Vagina (tissue), 2 donors: ENCODE data around the gene ASPHD2.

ENCODE experiments used
- CTCF ChIP-seq, 3 experiments: fragments of 450-650 bp in 2 of 3; fragments of 200-600 bp in 1 of 3; sonication (generic) in 1 of 3; IDR thresholded peaks; one replicate each; pipeline ENCODE4 v1.5.1; 2017 to 2019; ENCODE audit warnings: antibody characterized with exemption in 3 of 3, mild to moderate bottlenecking in 2 of 3, moderate library complexity in 2 of 3
- POLR2A ChIP-seq, 2 donors: fragments of 450-650 bp; IDR thresholded peaks; one replicate each; pipeline ENCODE4 v1.6.1; 2017; ENCODE audit warnings: antibody characterized with exemption in 2 of 2, mild to moderate bottlenecking in 2 of 2, moderate library complexity in 2 of 2
- POLR2AphosphoS5 ChIP-seq, 2 donors: sonication (generic); formaldehyde crosslinking; IDR thresholded peaks; one replicate each; pipeline ENCODE4 v1.9.0; 2017; ENCODE audit warnings: antibody characterized with exemption in 2 of 2, mild to moderate bottlenecking in 2 of 2, low read depth in 1 of 2; ENCODE audit not compliant: insufficient read depth in 1 of 2

- TF ChIP-seq CTCF (IDR thresholded peaks at IDR 0.05), result no peak
- TF ChIP-seq POLR2AphosphoS5 (IDR thresholded peaks at IDR 0.05; ENCODE audit: insufficient read depth in 1 of 2, low read depth in 1 of 2), result no peak
- TF ChIP-seq POLR2A (IDR thresholded peaks at IDR 0.05), result no peak
Measured at GRCh38 chr22:26457661-26458272, 28.7 kb downstream of the ASPHD2 start.
